ENCODE results near the gene FSCN2. TPM values are rescaled to one million over a fixed set of nuclear protein-coding genes. Genes with fewer than 3 reads are reported as not detected.
A peak's percentile ranks its signal among the peaks of the same experiment; 100 is the strongest.

Gene FSCN2
- total RNA-seq, 1 experiment from 2014 or later = 1.2 TPM

DNA sequence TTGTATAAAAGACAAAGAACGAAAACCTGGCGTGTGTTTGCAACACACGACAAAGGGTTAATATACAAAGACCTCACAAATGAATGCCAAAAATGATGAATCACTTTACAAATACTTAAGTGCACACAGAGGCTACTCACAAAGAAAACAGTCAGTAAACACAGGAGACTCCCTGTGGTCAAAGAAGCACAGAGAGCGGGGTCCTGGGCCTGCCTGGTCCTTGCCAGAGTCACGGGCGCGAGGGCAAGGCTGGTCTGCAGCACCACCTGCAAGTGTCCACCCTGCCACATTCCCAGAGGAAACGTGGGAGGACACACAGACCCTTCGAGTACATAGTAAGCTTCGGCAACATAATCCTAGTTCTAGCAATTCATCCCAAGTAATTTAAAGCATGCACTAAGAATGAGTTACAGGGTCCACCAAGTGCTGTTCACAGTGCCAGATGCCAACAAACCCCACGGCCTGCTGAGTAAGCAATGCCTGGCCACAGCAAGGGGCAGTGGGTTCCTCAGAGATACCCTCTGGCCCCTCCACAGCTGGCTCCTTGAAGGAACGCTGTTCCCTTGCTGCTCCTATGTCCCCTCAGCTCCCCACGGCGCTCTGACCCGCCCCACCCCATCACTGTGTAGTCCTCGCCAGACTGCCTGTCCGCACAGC, 48.6 kb downstream of the FSCN2 start:
- H3K4me1 ChIP-seq (ENCODE audit: control insufficient read depth, insufficient read depth, low read length) = peaks cover 91% of the 10 kb centered on the region
- peaks cover 16% of the 10 kb centered on the region; the same call in 1 of the 2 replicates for H3K36me3 ChIP-seq (ENCODE audit: control insufficient read depth, insufficient read depth, low read length)
- H3K9me3 ChIP-seq (ENCODE audit: control insufficient read depth, insufficient read depth, low read depth, low read length) = no peaks in the 10 kb centered on the region
- TF ChIP-seq POLR2AphosphoS5 (IDR thresholded peaks at IDR 0.05; ENCODE audit: low read depth, low read length) (peak; percentile 98), TCF7L2 (IDR thresholded peaks at IDR 0.05; ENCODE audit: low read depth, low read length) (peak; percentile 93)
- TF ChIP-seq, protein P1, sequence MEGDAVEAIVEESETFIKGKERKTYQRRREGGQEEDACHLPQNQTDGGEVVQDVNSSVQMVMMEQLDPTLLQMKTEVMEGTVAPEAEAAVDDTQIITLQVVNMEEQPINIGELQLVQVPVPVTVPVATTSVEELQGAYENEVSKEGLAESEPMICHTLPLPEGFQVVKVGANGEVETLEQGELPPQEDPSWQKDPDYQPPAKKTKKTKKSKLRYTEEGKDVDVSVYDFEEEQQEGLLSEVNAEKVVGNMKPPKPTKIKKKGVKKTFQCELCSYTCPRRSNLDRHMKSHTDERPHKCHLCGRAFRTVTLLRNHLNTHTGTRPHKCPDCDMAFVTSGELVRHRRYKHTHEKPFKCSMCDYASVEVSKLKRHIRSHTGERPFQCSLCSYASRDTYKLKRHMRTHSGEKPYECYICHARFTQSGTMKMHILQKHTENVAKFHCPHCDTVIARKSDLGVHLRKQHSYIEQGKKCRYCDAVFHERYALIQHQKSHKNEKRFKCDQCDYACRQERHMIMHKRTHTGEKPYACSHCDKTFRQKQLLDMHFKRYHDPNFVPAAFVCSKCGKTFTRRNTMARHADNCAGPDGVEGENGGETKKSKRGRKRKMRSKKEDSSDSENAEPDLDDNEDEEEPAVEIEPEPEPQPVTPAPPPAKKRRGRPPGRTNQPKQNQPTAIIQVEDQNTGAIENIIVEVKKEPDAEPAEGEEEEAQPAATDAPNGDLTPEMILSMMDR (IDR thresholded peaks at IDR 0.05) = no peak
- intact Hi-C loops (cut with micrococcal nuclease; ENCODE audit: unreplicated experiment) = no loop called here
- peak; percentile 91 for ATAC-seq
- H3K27ac ChIP-seq (ENCODE audit: low read length) = peak overlapping the region; percentile 100
- in situ Hi-C loops (cut with HindIII; ENCODE audit: low pct_unique_long_range_greater_than_20kb, low sequenced_read_pairs) = no loop called here
- H3K4me3 ChIP-seq (ENCODE audit: low read depth in 2 of 2, low read length in 2 of 2) = no peak overlapping the region; a peak in 1 of 4 replicates
- no peak for DNase-seq (ENCODE audit: low read depth, low spot score)
- BruUV-seq (replicated peaks) = no TSS peak
- ChIA-PET POLR2A (no interaction called here), CTCF (interaction anchor here (1.2 kb wide), 1 partner anchor 17 kb away, joined by 4 read pairs; no protein-coding TSS in a partner anchor)
- no peaks in the 10 kb centered on the region for H3K27me3 ChIP-seq (ENCODE audit: control insufficient read depth, insufficient read depth, low read length)

DNA sequence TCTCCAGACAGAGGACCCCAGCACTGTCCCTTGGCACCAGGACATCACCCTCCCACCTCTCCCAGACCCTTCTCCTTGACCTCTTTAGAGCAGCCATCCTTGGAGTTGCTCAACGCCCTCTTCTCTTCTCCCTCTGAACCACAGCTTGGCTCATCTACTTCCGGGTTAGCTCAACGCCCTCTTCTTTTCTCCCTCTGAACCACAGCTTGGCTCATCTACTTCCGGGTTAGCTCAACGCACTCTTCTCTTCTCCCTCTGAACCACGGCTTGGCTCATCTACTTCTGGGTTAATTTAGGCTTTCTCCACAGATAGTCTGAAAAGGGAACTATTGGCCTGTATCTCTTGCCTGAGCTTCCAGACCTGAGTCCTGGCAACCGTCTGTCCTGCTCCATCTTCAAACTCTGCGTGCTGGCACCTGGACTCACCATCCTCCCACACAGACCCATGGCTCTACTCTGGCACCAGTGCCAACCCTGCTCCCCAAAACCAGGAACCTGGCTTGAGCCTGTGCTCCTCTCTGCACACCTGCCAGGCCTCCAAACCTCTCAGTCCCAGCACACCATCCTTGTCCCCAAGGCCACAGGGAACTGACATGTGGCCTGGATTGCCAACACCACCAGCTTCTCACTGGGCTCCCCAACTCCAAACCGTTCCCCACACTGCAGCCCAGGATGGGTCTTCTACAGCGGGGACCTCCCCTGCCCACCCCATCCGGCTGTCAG, 49.3 kb downstream of the FSCN2 start:
- POLR2A ChIA-PET = no interaction called here
- ATAC-seq = peak; percentile 11

More for the DNA sequence above, 49.3 kb downstream of the FSCN2 start:
- BruUV-seq (replicated peaks) = no TSS peak
- Histone ChIP-seq H3K4me3 (ENCODE audit: low read depth in 2 of 2, low read length in 2 of 2) (no peak overlapping the region), H3K36me3 (ENCODE audit: control insufficient read depth, insufficient read depth, low read length) (peaks cover 15% of the 10 kb centered on the region; the same call in 1 of the 2 replicates), H3K9me3 (ENCODE audit: control insufficient read depth, insufficient read depth, low read depth, low read length) (no peaks in the 10 kb centered on the region), H3K4me1 (ENCODE audit: control insufficient read depth, insufficient read depth, low read length) (peaks cover 97% of the 10 kb centered on the region), H3K27me3 (ENCODE audit: control insufficient read depth, insufficient read depth, low read length) (no peaks in the 10 kb centered on the region), H3K27ac (ENCODE audit: low read length) (peak overlapping the region; percentile 100)
- CTCF ChIA-PET = interaction anchor here (1.2 kb wide), 1 partner anchor 18 kb away, joined by 4 read pairs; no protein-coding TSS in a partner anchor
- TF ChIP-seq POLR2AphosphoS5 (IDR thresholded peaks at IDR 0.05; ENCODE audit: low read depth, low read length) = no peak
- no peak for TF ChIP-seq SIN3A (IDR thresholded peaks at IDR 0.05; ENCODE audit: borderline replicate concordance, insufficient read depth, low read depth, low read length)
- TF ChIP-seq TCF7L2 (IDR thresholded peaks at IDR 0.05; ENCODE audit: low read depth, low read length) = no peak
- TF ChIP-seq, protein P1 (IDR thresholded peaks at IDR 0.05) = no peak
- no peak for TF ChIP-seq REST (IDR thresholded peaks at IDR 0.05; ENCODE audit: insufficient read depth in 1 of 2, low read depth in 2 of 2, low read length in 1 of 2)
- intact Hi-C loops (cut with micrococcal nuclease; ENCODE audit: unreplicated experiment) = no loop called here
- in situ Hi-C loops (cut with HindIII; ENCODE audit: low pct_unique_long_range_greater_than_20kb, low sequenced_read_pairs) = no loop called here
- no peak for DNase-seq (ENCODE audit: low read depth, low spot score)

Measured in Panc1 (cell line).